GM23338 (cell line): Measurements from ENCODE around the gene STX16. TPM values are rescaled to one million over a fixed set of nuclear protein-coding genes. Genes with fewer than 3 reads are reported as not detected.

Experiments
- ATAC-seq: fragments of 200-7000 bp; cut with Tn5 transposase; 3 replicates; pipeline ENCODE4 v1.9.1; 2020
- DNase-seq: peaks from one replicate; pipeline ENCODE4 v3.0.0-alpha.2; 2015; ENCODE audit warnings: low spot score
- H2AFZ ChIP-seq: fragments of 200-600 bp; sonication (generic); 2 replicates; pipeline ENCODE4 v1.8.0; 2016; ENCODE audit warnings: antibody characterized with exemption, mild to moderate bottlenecking, moderate library complexity
- H3F3A ChIP-seq: fragments of 200-600 bp; sonication (generic); replicated peaks from 2 replicates; pipeline ENCODE4 v1.8.0; 2017; ENCODE audit warnings: antibody characterized with exemption, mixed run types, low read depth
- H3K27ac ChIP-seq: fragments of 200-600 bp; sonication (generic); 2 replicates; pipeline ENCODE4 v1.6.1; 2016; ENCODE audit warnings: low read depth
- H3K27me3 ChIP-seq: fragments of 200-600 bp; sonication (generic); 2 replicates; pipeline ENCODE4 v1.8.0; 2016; ENCODE audit warnings: mild to moderate bottlenecking, mixed run types, moderate library complexity; ENCODE audit not compliant: insufficient read depth
- H3K36me3 ChIP-seq: fragments of 200-600 bp; sonication (generic); 2 replicates; pipeline ENCODE4 v1.8.0; 2016; ENCODE audit warnings: mild to moderate bottlenecking; ENCODE audit not compliant: insufficient read depth
- H3K4me1 ChIP-seq: fragments of 200-600 bp; sonication (generic); 2 replicates; pipeline ENCODE4 v1.8.0; 2016; ENCODE audit warnings: mild to moderate bottlenecking, moderate library complexity; ENCODE audit not compliant: insufficient read depth
- H3K4me2 ChIP-seq: fragments of 200-600 bp; sonication (generic); 2 replicates; pipeline ENCODE4 v1.7.1; 2017; ENCODE audit warnings: mixed run types
- H3K4me3 ChIP-seq: fragments of 200-600 bp; sonication (generic); 2 replicates; pipeline ENCODE4 v1.6.1; 2016; ENCODE audit warnings: mixed run types
- H3K79me2 ChIP-seq: fragments of 200-600 bp; sonication (generic); replicated peaks from 2 replicates; pipeline ENCODE4 v1.8.0; 2017; ENCODE audit warnings: mild to moderate bottlenecking; ENCODE audit not compliant: insufficient read depth
- H3K9me2 ChIP-seq: fragments of 200-600 bp; sonication (generic); 2 replicates; pipeline ENCODE4 v1.8.0; 2017; ENCODE audit not compliant: insufficient read depth
- H4K20me1 ChIP-seq: fragments of 200-600 bp; sonication (generic); replicated peaks from 2 replicates; pipeline ENCODE4 v1.8.0; 2017; ENCODE audit warnings: mild to moderate bottlenecking; ENCODE audit not compliant: insufficient read depth
- H3K27ac Mint-ChIP-seq: 2 replicates; pipeline ENCODE4 v1.8.0; 2020; ENCODE audit warnings: inconsistent platforms, mild to moderate bottlenecking, moderate library complexity, mixed read lengths
- H3K27me3 Mint-ChIP-seq: 3 replicates; pipeline ENCODE4 v1.8.0; 2022; ENCODE audit warnings: low read depth, mild to moderate bottlenecking, moderate library complexity, mixed read lengths, inconsistent platforms; ENCODE audit not compliant: insufficient read depth, poor library complexity
- H3K36me3 Mint-ChIP-seq: 3 replicates; pipeline ENCODE4 v1.8.0; 2021; ENCODE audit warnings: low read depth, mild to moderate bottlenecking, inconsistent platforms, moderate library complexity, mixed read lengths
- H3K4me1 Mint-ChIP-seq: 3 replicates; pipeline ENCODE4 v1.8.0; 2020; ENCODE audit warnings: mild to moderate bottlenecking, inconsistent platforms, mixed read lengths
- H3K4me3 Mint-ChIP-seq: 3 replicates; pipeline ENCODE4 v1.8.0; 2021; ENCODE audit warnings: moderate library complexity, mild to moderate bottlenecking, inconsistent platforms, mixed read lengths
- H3K9me3 Mint-ChIP-seq: 3 replicates; pipeline ENCODE4 v1.8.0; 2020; ENCODE audit warnings: moderate library complexity, mild to moderate bottlenecking, inconsistent platforms, mixed read lengths
- CREB1 ChIP-seq: fragments of 250-450 bp; sonication (Bioruptor Pico); IDR thresholded peaks from 2 replicates; pipeline ENCODE4 v1.5.0; 2020; ENCODE audit warnings: low read depth, mild to moderate bottlenecking, moderate library complexity
- CTCF ChIP-seq, 2 experiments: fragments of 200-600 bp in 1 of 2; sonication (generic) in 1 of 2; conservative IDR thresholded peaks; 2 replicates each; pipeline versions ENCODE4 v1.5.1 to v1.6.1; 2016 to 2017; ENCODE audit warnings: antibody characterized with exemption in 2 of 2, low read depth in 2 of 2, mild to moderate bottlenecking in 2 of 2, moderate library complexity in 1 of 2
- ETS1 ChIP-seq: IDR thresholded peaks from 2 replicates; pipeline ENCODE4 v1.6.1; 2016; ENCODE audit warnings: antibody characterized with exemption
- EZH2 ChIP-seq: fragments of 200-600 bp; sonication (generic); IDR thresholded peaks from one replicate; pipeline ENCODE4 v1.8.0; 2017; ENCODE audit warnings: antibody characterized with exemption, mild to moderate bottlenecking, low read depth; ENCODE audit not compliant: unreplicated experiment
- EZH2phosphoT487 ChIP-seq: fragments of 200-600 bp; sonication (generic); IDR thresholded peaks from one replicate; pipeline ENCODE4 v1.8.1; 2018; ENCODE audit warnings: antibody characterized with exemption; ENCODE audit not compliant: unreplicated experiment
- JUNB ChIP-seq: IDR thresholded peaks from one replicate; pipeline ENCODE4 v1.6.1; 2016; ENCODE audit warnings: antibody characterized with exemption; ENCODE audit not compliant: unreplicated experiment
- NANOG ChIP-seq: IDR thresholded peaks from 2 replicates; pipeline ENCODE4 v1.6.1; 2016; ENCODE audit warnings: antibody characterized with exemption, borderline replicate concordance
- POLR2AphosphoS5 ChIP-seq: IDR thresholded peaks from 2 replicates; pipeline ENCODE4 v1.6.1; 2016; ENCODE audit warnings: antibody characterized with exemption, low read depth
- REST ChIP-seq: IDR thresholded peaks from one replicate; pipeline ENCODE4 v1.6.1; 2018; ENCODE audit warnings: antibody characterized with exemption; ENCODE audit not compliant: unreplicated experiment
- STAT1 ChIP-seq: IDR thresholded peaks from one replicate; pipeline ENCODE4 v1.6.1; 2016; ENCODE audit warnings: antibody characterized with exemption; ENCODE audit not compliant: unreplicated experiment
- ZNF114 ChIP-seq: fragments of 250-450 bp; sonication (Bioruptor Pico); IDR thresholded peaks from 2 replicates; pipeline ENCODE4 v1.5.0; 2020; ENCODE audit warnings: mild to moderate bottlenecking, moderate library complexity
- ZNF331 ChIP-seq: fragments of 250-450 bp; sonication (Bioruptor Pico); IDR thresholded peaks from 2 replicates; pipeline ENCODE4 v1.5.0; 2020; ENCODE audit warnings: low read depth, mild to moderate bottlenecking, moderate library complexity
- ZNF462 ChIP-seq: fragments of 250-450 bp; sonication (Bioruptor Pico); IDR thresholded peaks from 2 replicates; pipeline ENCODE4 v1.5.0; 2020; ENCODE audit warnings: mild to moderate bottlenecking, moderate library complexity
- polyA plus RNA-seq: library from polyadenylated mRNA; unstranded; fragments of >200 nt; fragmentation: Nextera tagmentation; extraction: Ambion mirVana; gene quantifications from 2 replicates; pipeline ENCODE4 v1.2.1, GENCODE V29; 2016
- total RNA-seq: library from RNA; depleted of rRNA; stranded (reverse); fragments of >200 nt; shearing (Covaris generic); gene quantifications from 2 replicates; pipeline ENCODE4 v1.2.3, GENCODE V29; 2014

Gene STX16
- total and polyA plus RNA-seq, 2 experiments from 2014 or later: 31.2 to 70.5 TPM

GRCh38 chr20:58610811-58611210 is 40.3 kb upstream of the STX16 start:
- Mint-ChIP-seq H3K9me3 (peaks cover 8% of the 10 kb centered on the region), H3K27ac (no peak overlapping the region; the same call in 1 of the 2 replicates), H3K27me3 (peaks cover 5% of the 10 kb centered on the region), H3K4me1 (no peaks in the 10 kb centered on the region; the same call in 2 of the 3 replicates), H3K36me3 (peaks cover 2% of the 10 kb centered on the region; the same call in 1 of the 3 replicates), H3K4me3 (no peak overlapping the region)
- Histone ChIP-seq H3K79me2 (no peaks in the 10 kb centered on the region), H4K20me1 (no peaks in the 10 kb centered on the region), H3K36me3 (no peaks in the 10 kb centered on the region), H3K27me3 (no peaks in the 10 kb centered on the region), H2AFZ (no peak overlapping the region), H3K27ac (no peak overlapping the region), H3K4me1 (no peaks in the 10 kb centered on the region), H3K9me2 (no peaks in the 10 kb centered on the region), H3K4me3 (no peak overlapping the region), H3F3A (no peaks in the 10 kb centered on the region), H3K4me2 (no peak overlapping the region)
- DNase-seq: no peak
- no peak for ATAC-seq
- no peak for TF ChIP-seq ZNF114
- no peak for TF ChIP-seq ZNF331 (CRISPR knock-in tag)
- no peak for TF ChIP-seq CTCF (conservative IDR thresholded peaks at IDR 0.05; ENCODE audit: low read depth in 2 of 2)
- TF ChIP-seq ZNF462 (CRISPR knock-in tag): no peak
- TF ChIP-seq STAT1: no peak
- TF ChIP-seq CREB1 (CRISPR knock-in tag): no peak
- TF ChIP-seq EZH2: no peak
- no peak for TF ChIP-seq JUNB
- no peak for TF ChIP-seq REST
- TF ChIP-seq EZH2phosphoT487: no peak
- TF ChIP-seq ETS1: no peak
- TF ChIP-seq POLR2AphosphoS5: no peak
- no peak for TF ChIP-seq NANOG
